SK-N-MC (cell line): ENCODE measurements around the gene CNIH2.

Experiments
- EZH2 ChIP-seq: fragments of 200-600 bp; sonication (generic); IDR thresholded peaks from one replicate; pipeline ENCODE4 v1.6.1; 2017; ENCODE audit warnings: antibody characterized with exemption
- FOXP2 ChIP-seq: optimal IDR thresholded peaks from 2 replicates; pipeline ENCODE3; 2011; ENCODE audit warnings: mild to moderate bottlenecking, moderate library complexity; ENCODE audit not compliant: insufficient read depth; ENCODE audit errors: extremely low read length, control extremely low read depth
- POLR2AphosphoS5 ChIP-seq: IDR thresholded peaks from 2 replicates; pipeline ENCODE4 v1.6.1; 2012; ENCODE audit warnings: mild to moderate bottlenecking, low read depth, low read length, borderline replicate concordance

- TF ChIP-seq EZH2 (no peak), POLR2AphosphoS5 (no peak), FOXP2 (no peak)
Measured at GRCh38 chr11:66329165-66329673, 51.2 kb downstream of the CNIH2 start.
